ENCODE results near the gene UPP1. TPM values are rescaled to one million over a fixed set of nuclear protein-coding genes. Genes with fewer than 3 reads are reported as not detected.

Gene UPP1
- total RNA-seq, 1 donor from 2014 or later = 23.1 TPM

DNA sequence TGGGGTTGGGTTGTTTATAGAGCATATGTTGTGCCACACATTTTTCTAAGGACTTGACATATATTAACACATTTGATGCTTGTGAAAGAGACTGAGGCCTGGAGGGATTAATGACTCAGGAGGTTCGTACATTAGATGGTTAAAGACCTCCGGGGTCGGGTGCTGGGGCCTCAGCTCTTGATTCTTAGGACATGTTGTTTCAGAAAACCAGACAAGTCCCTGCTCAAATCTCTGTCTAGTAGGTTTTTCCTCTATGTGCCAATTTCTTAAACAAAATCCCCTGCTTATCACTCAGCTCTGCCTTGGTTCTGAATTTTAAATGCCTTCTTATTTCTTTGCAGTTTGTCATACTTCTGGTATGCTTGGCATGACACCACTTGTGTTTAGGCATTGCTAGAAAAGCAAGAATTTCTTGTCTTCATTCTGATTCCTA lies 5.8 kb downstream of the UPP1 start:
- Mint-ChIP-seq H3K36me3 (ENCODE audit: low read depth) (peaks cover 6% of the 10 kb centered on the region), H3K27ac (ENCODE audit: unreplicated experiment) (no peak overlapping the region), H3K4me1 (peaks cover 16% of the 10 kb centered on the region), H3K4me3 (no peak overlapping the region), H3K27me3 (ENCODE audit: low read depth) (no peaks in the 10 kb centered on the region), H3K9me3 (no peaks in the 10 kb centered on the region)
- DNase-seq (ENCODE audit: low read depth, low spot score) = no peak
- TF ChIP-seq, protein P1, sequence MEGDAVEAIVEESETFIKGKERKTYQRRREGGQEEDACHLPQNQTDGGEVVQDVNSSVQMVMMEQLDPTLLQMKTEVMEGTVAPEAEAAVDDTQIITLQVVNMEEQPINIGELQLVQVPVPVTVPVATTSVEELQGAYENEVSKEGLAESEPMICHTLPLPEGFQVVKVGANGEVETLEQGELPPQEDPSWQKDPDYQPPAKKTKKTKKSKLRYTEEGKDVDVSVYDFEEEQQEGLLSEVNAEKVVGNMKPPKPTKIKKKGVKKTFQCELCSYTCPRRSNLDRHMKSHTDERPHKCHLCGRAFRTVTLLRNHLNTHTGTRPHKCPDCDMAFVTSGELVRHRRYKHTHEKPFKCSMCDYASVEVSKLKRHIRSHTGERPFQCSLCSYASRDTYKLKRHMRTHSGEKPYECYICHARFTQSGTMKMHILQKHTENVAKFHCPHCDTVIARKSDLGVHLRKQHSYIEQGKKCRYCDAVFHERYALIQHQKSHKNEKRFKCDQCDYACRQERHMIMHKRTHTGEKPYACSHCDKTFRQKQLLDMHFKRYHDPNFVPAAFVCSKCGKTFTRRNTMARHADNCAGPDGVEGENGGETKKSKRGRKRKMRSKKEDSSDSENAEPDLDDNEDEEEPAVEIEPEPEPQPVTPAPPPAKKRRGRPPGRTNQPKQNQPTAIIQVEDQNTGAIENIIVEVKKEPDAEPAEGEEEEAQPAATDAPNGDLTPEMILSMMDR (conservative IDR thresholded peaks at IDR 0.05) = no peak

DNA sequence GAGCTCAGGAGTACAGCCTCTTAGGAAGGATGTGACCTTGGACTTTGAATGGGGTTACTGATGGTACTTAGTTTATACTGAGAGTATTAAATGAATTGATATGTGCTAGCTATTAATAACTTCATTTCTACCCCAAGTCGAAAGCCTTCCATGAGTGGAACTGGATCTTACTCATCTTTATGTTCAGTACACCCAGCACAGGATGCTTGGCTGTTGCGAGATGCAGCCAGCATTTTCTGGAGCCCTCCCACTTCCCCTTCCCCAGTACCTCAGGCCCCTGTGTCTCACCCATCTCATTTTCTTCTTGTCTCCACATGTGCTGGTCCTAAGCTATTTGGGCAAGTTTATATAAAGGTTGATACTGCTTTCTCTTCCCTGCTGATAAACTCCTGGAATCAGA lies 7.2 kb downstream of the UPP1 start:
- H3K36me3 Mint-ChIP-seq (ENCODE audit: low read depth) = peaks cover 6% of the 10 kb centered on the region
- no peaks in the 10 kb centered on the region for H3K27me3 Mint-ChIP-seq (ENCODE audit: low read depth)
- DNase-seq (ENCODE audit: low read depth, low spot score) = no peak
- H3K27ac Mint-ChIP-seq (ENCODE audit: unreplicated experiment) = peak overlapping the region; percentile 3
- TF ChIP-seq, protein P1 (conservative IDR thresholded peaks at IDR 0.05) = no peak
- H3K4me1 Mint-ChIP-seq = peaks cover 6% of the 10 kb centered on the region
- no peak overlapping the region for H3K4me3 Mint-ChIP-seq
- H3K9me3 Mint-ChIP-seq = no peaks in the 10 kb centered on the region

DNA sequence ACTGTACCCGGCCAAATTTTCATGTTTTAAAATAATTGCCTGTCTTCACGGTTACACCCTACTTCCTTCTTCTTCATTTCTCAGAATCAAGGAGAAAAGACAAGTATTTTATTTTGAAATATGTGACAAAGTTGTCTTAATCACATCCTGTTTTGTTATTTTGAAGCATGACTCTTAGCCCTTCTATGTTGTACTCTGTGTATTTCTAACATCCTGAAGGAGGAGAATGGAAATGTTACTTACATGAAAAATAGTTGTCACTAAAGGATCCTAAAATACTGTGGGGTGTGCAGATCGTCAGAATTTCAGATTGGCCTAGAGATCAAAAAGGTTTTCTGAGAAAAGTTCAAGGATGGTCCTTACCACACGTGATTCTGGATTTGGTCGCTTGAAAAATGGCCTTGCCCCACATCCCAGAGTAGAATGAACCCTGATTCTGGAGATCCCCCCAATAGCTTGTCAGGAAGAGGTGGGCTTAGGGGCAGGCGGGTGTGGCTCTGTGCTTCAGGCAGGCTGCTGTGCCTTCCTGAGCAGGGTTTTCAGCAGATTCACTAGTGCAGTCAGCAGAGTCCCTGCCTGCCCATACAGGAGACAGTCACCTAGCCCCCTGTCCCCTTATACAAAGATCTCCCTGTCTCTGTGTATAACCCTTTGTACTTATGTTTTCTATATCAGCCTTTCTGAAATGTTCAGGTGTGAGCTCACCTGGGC lies 8.6 kb downstream of the UPP1 start:
- TF ChIP-seq, protein P1 (conservative IDR thresholded peaks at IDR 0.05) = no peak
- H3K36me3 Mint-ChIP-seq (ENCODE audit: low read depth) = peaks cover 12% of the 10 kb centered on the region
- no peak for DNase-seq (ENCODE audit: low read depth, low spot score)
- no peak overlapping the region for H3K27ac Mint-ChIP-seq (ENCODE audit: unreplicated experiment)
- H3K4me1 Mint-ChIP-seq = peaks cover 6% of the 10 kb centered on the region
- H3K4me3 Mint-ChIP-seq = no peak overlapping the region
- H3K27me3 Mint-ChIP-seq (ENCODE audit: low read depth) = no peaks in the 10 kb centered on the region
- H3K9me3 Mint-ChIP-seq = no peaks in the 10 kb centered on the region

DNA sequence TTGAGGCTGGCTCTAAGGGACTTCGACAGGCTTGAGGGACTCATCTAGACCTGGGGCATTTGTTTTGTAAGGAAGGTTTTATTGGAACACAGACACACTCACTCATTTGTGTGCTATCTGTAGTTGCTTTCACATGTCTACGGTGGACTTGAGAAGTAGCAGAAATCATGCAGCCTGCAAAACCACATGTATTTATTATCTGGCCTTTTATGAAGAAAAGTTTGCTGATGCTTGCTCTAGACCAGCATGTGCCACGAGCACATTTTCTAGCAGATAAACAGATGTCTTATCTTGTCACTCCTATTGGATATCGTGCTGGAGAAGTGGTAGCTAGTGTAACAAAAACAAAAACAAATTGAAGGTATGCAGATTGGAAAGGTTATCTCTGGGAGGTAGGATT lies 9.8 kb downstream of the UPP1 start:
- peaks cover 6% of the 10 kb centered on the region for H3K4me1 Mint-ChIP-seq
- no peaks in the 10 kb centered on the region for H3K9me3 Mint-ChIP-seq
- TF ChIP-seq, protein P1 (conservative IDR thresholded peaks at IDR 0.05) = no peak
- H3K4me3 Mint-ChIP-seq = no peak overlapping the region
- no peak for DNase-seq (ENCODE audit: low read depth, low spot score)
- H3K36me3 Mint-ChIP-seq (ENCODE audit: low read depth) = peaks cover 18% of the 10 kb centered on the region
- no peaks in the 10 kb centered on the region for H3K27me3 Mint-ChIP-seq (ENCODE audit: low read depth)
- no peak overlapping the region for H3K27ac Mint-ChIP-seq (ENCODE audit: unreplicated experiment)

DNA sequence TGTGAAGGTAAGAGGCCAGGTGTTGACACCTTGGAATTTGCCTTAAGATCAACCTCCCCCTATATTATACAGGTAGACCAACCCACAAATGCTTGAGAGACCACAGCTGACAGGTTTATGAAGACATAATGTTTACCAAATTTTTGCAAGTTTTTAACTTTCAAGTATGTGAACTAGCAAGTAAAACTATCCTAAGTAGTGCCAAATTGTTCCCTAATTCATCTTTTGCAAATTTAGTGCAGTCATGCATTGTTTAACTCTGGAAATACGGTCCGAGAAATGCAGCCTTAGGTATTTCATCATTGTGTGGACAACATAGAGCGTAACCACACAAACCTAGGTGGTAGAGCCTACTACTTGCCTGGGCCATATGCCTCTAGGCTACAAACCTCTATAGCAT lies 10.7 kb downstream of the UPP1 start:
- Mint-ChIP-seq H3K27ac (ENCODE audit: unreplicated experiment) (no peak overlapping the region), H3K36me3 (ENCODE audit: low read depth) (peaks cover 18% of the 10 kb centered on the region), H3K4me1 (peaks cover 6% of the 10 kb centered on the region), H3K27me3 (ENCODE audit: low read depth) (no peaks in the 10 kb centered on the region), H3K9me3 (no peaks in the 10 kb centered on the region), H3K4me3 (no peak overlapping the region)
- TF ChIP-seq, protein P1 (conservative IDR thresholded peaks at IDR 0.05) = no peak
- no peak for DNase-seq (ENCODE audit: low read depth, low spot score)
